NOMO-1 (cell line): ENCODE data around the gene ZNF367.
"Not testable (repeated sequence)": the region's sequence is repeated elsewhere in the genome, so short reads cannot be mapped to it uniquely, and the experiment has no call there.

ENCODE experiments used
- DNase-seq, 2 experiments: peaks; one replicate each; lab custom pipeline; 2025; ENCODE audit not compliant: unreplicated experiment in 2 of 2; lab: John Stamatoyannopoulos, UW

ZNF367 gene

DNA sequence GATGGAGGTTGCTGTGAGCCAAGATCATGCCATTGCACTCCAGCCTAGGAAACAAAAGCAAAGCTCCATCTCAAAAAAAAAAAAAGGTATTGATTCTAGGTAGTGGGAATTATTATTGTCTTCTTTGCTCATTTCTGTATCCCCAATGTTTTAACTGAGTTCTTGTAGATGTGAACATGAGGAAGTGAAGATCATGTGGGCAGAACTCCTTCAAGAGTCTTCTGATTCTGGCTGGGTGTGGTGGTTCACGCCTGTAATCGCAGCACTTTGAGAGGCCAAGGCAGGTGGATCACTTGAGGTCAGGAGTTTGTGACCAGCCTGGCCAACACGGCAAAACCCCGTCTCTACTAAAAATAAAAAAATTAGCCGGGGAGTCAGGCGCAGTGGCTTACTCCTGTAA lies 42.7 kb downstream of the ZNF367 start:
- not testable (repeated sequence) for DNase-seq

DNA sequence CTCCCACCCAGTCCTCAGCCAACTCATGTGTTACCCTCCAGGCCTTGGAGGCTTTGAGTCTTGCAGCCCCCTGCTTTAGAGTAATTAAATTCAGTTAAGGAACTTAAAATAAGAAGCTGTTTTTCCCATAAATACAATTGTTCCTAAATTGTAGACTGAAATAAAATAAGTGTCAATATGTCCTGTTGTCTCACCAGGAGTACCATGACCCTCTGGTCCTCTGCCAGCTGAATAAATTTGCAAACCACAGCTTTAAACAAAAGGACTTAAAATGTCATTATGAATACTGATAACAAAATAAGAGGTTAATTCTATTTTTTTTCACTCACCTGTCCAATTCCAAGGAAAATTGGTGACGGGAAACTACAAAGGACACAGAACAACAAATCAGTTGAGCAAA lies 50.2 kb downstream of the ZNF367 start:
- no peak for DNase-seq

DNA sequence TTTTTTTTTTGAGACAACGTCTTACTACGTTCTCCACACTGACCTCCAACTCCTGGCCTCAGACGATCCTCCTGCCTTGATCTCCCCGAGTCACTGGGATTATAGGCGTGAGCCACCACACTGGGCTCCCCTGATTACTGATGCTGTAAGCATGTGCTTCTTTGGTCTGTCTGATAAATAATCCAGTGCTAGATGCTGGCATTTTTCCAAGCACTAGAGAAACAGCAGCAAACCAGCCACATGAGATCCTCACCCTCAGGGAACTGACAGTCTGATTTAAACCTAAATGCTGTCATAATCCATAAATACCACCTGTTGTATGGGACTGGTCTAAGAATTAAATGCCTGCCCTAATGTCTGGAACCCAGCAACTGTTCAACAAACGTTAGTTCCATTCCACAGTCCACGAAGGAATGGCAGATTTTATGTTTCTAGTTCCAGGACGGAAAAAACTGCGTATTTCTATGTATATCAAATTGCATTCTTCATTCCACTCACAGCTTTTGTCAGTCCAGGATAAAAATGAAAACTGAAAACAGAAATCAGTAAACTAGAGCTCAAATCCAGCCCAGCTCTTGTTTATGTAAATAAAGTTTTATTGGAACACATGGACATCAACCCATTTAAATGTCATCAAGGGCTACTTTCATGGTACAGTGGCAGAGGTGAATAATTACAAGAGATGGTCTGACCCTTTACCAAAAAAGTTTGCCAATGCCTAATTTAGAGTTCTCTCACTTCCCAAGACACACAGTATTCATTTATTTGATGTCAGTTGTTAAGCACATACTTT lies 54.8 kb downstream of the ZNF367 start:
- DNase-seq: no peak

DNA sequence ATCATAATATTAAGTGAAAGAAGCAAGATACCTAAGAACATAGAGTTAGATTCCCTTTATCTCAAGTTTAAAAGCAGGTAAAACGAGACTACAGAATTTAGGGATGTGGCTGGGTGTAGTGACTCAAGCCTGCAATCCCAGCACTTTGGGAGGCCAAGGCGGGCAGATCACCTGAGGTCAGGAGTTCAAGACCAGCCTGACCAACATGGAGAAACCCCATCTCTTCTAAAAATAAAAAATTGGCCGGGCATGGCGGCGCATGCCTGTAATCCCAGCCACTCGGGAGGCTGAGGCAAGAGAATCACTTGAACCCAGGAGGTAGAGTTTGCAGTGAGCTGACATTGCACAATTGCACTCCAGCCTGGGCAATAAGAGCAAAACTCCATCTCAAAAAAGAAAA lies 56.1 kb downstream of the ZNF367 start:
- not testable (repeated sequence) for DNase-seq

DNA sequence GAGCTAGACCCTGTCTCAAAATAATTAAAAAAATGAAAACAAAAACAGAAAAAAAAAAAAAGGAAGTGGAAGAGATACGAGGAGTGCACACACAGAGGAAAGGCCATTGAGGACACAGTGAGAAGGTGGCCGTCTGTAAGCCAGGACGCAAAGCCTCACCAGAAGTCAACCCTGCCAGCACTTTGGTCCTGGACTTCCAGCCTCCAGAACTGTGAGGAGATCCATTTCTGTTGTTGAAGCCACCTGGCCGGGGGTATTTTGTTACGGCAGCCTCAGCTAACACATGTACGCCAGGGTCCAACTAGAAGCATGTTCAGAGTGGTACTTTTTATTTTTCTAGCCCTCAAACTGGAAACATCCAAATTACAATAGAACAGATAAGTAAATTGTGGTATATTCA lies 56.5 kb downstream of the ZNF367 start:
- no peak for DNase-seq

DNA sequence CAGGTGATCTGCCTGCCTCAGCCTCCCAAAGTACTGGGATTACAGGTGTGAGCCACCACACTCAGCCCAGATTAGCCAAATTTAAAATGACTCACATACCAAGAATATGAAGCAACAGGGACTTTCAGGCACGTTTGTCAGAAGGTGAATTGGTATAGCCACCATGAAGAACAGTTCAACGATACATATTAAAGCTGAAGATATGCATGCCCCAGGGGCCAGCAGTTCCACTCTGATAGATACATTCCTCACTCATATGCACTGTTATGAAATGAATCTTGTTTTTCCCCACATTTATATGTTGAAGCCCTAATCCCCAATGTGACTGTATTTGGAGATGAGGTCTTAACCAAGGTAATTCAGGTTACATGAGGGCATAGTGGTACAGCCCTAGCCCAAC lies 57.2 kb downstream of the ZNF367 start:
- no peak for DNase-seq

DNA sequence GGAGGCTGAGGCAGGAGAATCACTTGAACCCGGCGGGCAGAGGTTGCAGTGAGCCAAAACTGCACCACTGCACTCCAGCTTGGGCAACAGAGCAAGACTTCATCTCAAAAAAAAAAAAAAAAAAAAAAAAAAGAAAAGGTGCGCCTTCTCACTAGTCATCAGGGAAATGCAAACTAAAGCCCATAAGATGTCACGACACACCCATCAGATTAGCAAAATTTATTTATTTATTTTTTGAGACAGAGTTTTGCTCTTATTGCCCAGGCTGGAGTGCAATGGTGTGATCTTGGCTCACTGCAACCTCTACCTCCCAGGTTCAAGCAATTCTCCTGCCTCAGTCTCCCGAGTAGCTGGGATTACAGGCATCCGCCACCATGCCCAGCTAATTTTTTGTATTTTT lies 57.6 kb downstream of the ZNF367 start:
- DNase-seq: not testable (repeated sequence)

DNA sequence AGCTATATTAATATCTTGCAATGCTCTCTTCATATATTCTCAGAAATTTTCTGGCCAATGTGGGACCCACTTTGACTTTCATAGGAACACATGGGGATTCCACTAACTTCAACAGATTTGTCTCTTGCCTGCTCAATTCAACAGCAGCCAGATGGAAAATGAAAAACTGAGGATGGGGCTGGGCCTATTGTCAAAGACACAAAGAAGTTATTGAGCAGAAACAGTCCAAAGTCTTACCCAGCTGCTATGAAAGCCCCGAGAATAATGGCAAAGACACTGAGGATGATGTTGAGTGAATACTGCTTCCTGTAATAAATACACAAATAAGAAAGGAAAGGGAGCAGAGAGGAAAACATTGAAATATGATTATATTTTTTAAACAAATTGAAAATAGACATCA lies 67.3 kb downstream of the ZNF367 start:
- no peak for DNase-seq

DNA sequence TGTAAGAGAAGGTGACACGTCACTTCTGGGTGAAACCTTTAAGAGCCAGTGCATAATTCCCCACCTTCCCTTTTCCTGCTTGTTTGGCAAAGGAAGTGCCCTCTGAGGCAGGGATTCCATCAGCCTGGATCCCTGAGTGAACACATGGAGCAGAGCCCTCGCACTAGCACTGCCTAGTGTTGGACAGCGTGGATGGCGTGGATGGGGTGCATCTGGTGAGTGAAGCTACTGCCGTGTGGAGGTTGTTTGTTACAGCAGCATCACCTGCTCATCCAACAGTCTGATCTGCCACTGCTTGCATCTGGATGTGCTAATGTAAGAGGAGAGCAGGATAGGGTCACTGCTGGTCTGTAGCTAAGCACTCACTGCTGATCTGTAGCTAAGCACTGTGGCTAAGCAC lies 69.9 kb downstream of the ZNF367 start:
- DNase-seq: no peak

DNA sequence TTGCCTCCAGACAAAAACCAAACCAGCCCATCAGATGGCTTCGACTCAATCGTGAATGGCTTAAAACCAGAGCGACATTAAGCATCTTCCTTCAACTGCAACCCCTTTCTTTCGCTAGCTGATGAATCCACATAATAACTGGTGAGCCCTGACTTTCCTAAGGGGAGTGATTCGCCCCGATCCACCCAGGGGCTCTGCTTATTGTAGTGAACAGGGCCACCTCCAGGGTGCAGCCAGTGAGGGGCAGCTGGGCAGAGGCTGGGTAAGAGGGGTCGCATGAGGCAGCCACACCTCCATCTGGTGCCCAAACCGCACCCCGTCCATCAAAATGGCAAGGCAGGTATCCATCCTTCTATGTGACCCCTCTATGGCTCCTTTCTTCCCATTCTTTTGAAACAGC lies 72.6 kb downstream of the ZNF367 start:
- DNase-seq: no peak

DNA sequence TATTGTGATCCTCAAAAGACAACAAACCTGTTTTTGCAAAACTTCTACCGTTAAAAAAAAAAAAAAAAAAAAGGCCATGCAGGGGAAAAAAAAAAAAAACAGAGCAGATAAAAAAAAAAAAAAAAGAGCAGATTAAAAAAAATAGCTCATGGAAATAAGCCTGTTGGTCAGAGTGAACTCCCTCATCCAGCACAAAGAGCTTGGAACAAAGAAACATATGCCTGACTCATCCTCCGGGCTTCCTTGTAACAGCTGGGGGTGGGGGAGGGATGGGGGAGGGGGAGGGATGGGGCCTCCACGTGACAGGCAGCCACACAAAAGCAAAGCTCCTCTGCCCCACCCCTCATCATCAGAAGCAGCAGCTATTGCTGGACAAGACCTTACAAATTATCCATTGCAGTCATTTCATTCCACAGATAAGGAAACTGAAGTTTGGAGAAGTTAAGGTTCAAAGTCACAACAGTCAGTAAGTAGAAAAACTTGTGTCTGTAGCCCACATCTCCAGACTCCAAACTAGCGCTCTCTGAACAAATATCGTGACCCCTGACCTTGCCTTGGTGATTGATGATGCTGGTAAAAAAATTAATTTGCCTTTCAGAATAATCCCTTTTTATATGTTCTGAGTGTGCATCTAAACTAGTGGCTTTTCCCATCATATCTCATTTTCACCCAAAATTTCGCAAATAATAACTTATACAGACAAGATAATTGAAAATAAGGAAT lies 73.6 kb downstream of the ZNF367 start:
- no peak for DNase-seq

DNA sequence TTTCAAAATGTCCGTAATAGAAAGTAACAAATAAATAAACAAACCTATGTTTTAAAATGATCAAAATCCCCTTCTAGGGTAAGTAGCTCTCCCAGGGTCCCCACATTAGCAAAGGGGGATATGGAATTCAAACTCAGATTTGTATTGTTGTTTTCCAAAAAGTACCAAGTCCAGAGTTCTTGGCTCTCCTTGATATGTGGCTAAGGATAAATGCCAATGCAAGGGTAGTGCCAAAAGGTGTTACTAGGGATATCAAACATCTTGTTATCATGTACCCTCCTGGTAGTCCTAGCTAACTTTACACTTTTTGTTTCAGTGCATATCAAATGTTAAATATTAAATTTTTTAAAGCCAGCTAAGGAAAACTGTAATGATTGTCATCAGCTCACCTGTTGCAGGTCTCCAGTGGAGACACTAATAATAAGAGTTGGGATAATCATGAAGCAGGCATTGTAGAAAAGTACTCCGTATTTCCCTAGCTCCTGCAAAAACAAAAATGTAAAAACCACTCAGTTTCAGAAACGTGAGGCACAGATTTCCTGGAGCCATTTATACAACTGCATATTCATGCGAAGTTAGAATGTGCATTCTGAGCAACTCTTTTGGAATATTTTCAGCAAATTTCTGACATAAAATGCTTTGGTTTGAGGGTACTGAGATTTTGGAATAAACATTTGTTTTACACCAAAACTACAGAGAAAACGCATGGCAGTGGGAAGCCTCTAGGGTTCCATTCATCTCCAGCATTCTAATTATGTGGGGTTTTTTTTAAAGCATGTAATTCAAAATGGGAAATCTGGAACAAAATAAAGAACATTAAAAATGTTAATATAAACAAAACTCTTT lies 74.4 kb downstream of the ZNF367 start:
- DNase-seq: no peak

DNA sequence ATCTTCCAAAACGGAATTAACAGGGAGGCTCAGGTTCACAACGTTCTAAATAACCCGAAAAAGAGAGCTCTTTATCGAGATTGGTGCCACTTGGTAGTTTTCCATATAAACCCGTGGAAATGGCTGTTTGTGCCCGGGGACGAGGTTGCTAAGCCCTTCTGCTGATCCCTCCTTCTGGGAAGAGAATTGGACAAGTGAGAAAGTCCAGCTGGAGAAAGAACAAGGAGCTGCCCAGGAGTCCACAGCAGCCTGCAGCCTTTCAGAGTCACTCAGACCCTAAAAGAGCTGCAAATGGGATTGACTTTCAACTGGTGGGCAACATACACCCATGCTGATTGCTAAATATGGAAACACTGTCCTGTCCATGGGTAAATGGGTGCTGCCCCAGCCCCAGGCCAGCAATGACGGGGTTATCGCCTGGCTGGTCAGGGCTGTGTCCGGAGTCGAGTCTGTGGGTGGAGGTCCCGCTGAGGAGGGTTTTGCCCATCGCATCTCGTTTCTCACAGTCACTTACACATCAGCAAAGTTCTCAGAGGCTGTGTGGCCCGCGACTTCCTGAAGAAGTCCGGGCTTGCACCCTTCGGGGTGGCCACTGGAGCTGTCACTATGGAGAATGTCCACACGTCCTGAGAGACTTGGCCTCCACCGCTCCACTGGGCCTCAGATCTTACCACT lies 75.5 kb downstream of the ZNF367 start:
- no peak for DNase-seq

DNA sequence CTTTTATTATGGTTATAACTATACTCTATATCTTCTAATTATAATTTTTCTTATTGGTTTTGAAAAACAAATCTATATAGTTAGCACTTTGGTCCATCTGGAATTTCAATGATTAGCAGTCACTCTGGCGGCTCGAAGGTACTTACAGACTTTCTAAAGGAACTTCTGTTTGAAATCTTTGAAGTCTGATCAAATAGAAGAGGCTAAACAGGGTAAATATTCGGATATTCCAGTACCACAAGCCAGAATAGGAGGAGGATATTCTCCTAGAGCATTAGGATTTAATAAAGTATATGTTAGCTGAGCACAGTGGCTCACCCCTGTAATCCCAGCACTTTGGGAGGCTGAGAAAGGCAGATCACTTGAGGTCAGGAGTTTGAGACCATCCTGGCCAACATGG lies 77.5 kb downstream of the ZNF367 start:
- DNase-seq: no peak

DNA sequence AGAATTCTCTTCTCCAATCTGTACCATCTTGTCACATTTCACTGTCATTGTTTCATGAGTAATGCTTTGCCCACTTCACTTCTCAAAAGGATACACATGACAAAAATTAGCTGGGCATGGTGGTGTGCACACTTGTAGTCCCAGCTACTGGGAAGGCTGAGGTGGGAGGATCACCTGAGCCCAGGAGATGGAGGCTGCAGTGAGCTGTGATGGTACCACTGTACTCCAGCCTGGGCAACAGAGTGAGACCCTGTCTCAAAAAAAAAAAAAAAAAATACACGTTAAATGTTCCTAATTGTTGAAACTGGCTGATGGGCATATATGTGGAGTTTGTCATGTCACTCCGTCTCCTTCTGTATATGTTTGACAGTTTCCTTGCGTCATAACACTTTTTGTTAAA lies 79.9 kb downstream of the ZNF367 start:
- DNase-seq: no peak
